ENCODE data around the gene POLR2C.
"Not testable (repeated sequence)": the region's sequence is repeated elsewhere in the genome, so short reads cannot be mapped to it uniquely, and the experiment has no call there.

The POLR2C gene

DNA sequence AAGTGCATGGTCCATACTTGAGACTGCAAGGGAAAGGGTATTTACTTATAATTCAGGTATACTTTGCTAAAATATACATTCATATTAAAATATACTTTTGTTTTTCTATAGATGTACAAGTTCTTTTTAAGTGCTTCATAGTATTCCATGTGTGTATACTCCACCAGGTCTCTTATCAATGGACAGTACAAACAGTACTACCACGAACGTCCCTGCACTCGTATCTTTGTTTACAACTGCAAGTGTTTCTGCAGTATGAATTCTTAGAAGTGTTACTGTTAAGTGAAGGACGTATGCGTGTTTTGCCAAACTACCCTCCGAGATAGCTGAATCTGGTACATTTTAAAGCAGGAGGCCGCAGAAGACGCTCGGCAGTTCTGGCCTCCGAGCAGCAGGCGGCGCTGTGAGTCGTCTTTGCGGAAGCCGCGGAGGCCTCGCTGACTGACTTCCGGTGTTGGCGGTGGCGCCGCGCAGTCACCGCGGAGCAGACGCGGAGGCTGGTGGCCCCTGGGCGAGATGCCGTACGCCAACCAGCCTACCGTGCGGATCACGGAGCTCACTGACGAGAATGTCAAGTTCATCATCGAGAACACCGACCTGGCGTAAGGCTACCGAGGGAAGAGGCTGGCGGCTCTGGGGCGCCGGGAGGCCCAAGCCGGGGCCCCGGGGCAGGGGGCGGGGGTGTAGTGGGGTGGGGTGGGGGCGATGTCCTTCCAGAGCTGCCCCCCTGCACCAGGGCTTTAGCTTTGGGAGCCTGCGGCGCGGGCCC lies at the start of gene POLR2C:
Gene POLR2C (plus strand): TSS at position 471 of the 769 bp plus-strand sequence. CDS start 46 bp downstream, at position 517.
- peak; percentile 87 to 91 for DNase-seq (ENCODE audit: low read depth in 1 of 2, low spot score in 1 of 2)

DNA sequence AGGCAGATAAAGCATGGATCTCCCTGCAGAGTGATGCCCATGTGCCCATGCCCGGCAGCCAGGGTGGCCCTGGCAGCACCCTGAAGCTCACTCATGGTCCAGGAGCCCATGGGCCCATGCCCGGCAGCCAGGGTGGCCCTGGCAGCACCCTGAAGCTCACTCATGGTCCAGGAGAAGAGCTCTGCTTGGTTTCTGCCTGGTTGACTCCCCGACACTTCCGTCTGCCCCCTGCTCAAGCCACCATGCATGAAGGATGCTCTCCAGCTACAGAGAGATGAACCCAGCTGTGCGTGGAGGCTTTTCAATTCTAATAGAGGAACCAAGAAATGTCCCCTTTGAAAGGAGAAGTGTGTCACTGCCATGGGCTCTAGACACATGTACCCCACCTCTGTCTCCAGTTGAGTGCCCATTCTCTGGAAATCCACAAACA lies 49.2 kb upstream of the POLR2C start:
- no peak for DNase-seq (ENCODE audit: low read depth in 1 of 2, low spot score in 1 of 2)

GRCh38 chr16:57413733-57414132 lies 48.7 kb upstream of the POLR2C start:
- DNase-seq (ENCODE audit: low read depth in 1 of 2, low spot score in 1 of 2), result no peak

DNA sequence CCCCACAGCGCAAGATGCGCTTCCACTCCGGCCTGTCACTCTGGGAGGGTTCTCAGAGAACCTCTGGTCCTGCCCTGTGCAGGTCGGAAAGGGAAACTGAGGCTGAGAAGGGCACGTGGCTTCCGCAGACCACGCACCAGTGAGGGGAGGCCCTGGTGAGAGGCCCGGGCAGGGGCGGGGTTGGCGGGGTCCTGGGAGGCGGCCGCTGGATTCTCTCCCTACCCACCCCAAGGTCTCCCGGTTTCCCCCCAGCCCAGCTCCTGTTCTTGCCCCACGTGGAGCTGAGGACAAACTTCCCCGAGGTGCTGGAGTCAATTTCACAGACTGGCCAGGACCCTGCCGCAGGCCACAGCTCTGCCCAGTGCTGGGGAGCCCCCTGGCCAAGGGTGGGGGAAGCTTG lies 46.4 kb upstream of the POLR2C start:
- no peak for DNase-seq (ENCODE audit: low read depth in 1 of 2, low spot score in 1 of 2)

- DNase-seq (ENCODE audit: low read depth in 1 of 2, low spot score in 1 of 2), result no peak
Observed at GRCh38 chr16:57419506-57419905, 43.0 kb upstream of the POLR2C start.

DNA sequence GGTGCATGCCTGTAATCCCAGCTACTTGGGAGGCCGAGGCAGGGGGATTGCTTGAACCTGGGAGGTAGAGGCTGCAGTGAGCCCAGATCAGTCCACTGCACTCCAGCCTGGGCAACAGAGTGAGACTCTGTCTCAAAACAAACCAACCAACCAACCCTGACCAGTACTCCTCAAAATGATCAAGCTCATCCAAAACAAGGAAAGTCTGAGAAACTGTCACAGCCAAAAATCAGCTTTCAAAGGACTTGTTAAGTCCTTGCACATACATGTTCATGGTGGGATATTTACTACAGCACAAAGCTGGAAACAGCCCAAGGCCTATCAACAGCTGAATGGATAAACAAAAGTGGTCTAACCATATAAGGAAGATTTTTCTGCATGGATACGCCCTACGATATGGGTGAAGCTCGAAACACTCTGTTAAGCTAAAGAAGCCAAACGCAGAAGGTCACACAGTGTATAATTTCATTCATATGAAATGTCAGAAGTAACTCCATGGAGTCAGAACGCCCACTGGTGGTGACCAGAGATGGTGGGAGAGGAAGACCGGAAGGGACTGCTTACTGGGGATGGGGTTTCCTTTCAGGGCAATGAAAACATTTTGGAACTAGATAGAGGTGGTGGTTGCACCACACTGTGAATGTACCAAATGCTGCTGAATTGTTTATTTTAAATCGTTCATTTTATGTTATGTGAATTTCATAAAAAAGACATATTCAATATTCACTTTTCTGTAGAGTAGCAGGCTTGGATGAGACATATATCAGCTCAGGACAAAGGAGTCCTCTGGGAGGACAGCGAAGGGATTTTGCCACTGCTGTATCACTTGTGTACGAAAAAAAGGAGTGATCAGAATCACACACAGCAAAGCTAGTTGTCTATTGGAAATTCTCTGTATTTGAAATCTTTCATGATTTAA lies 40.2 kb upstream of the POLR2C start:
- no peak for DNase-seq (ENCODE audit: low read depth in 1 of 2, low spot score in 1 of 2)

GRCh38 chr16:57423152-57423551 lies 39.3 kb upstream of the POLR2C start:
- DNase-seq (ENCODE audit: low read depth in 1 of 2, low spot score in 1 of 2), result no peak

DNA sequence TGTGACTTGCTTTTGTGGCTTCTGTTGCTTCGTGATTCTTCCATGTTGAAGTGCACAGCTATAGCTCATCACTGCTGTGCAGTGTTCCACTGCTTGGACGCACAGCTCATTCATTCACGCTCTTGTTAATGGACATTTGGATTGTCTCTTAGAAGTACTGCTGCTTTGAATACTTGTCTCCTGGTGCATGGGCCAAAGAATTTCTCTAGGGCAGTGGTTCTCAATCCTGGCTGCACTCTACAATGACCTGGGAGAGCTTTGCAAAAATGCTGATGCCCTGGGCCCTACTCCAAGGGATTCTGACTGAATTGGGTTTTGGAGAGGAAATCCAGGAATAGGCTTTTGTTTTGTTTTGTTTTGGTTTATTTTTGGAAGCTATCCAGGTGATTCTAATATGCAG lies 37.9 kb upstream of the POLR2C start:
- DNase-seq (ENCODE audit: low read depth in 1 of 2, low spot score in 1 of 2), result no peak

- no peak for DNase-seq (ENCODE audit: low read depth in 1 of 2, low spot score in 1 of 2)
Observed at GRCh38 chr16:57426356-57426755, 36.1 kb upstream of the POLR2C start.

DNA sequence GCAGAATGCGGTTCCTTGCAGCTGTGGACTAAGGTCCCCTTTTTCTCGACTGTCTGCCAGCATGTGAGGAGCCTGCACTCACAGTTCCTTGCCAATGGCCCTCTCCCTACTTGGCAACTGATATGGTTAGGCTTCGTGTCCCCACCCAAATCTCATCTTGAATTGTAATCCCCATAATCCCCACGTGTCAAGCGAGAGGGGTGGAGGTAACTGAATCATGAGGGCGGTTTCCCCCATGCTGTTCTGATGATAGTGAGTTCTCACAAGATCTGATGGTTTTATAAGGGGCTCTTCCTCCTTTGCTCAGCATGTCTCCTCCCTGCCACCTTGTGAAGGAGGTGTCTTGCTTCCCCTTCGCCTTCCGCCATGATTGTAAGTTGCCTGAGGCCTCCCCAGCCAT lies 35.2 kb upstream of the POLR2C start:
- DNase-seq (ENCODE audit: low read depth in 1 of 2, low spot score in 1 of 2), result no peak

DNA sequence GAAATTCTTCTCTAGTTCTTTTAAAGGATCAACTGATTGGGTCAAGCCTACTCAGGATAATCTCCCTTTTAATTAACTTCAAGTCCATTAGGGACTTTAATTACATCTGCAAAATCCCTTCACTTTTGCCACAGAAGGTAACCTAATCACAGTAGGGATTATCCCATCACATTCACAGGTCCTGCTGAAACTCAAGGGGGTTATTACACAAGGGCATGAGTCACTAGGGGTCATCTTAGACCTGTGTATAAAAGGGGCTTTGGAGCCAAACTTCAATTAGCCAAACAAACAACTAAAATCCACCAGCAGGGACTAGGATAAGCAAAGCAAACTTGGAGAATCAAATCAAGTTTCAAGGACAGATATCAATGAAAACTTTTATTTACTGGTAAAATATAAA lies 34.7 kb upstream of the POLR2C start:
- no peak for DNase-seq (ENCODE audit: low read depth in 1 of 2, low spot score in 1 of 2)

GRCh38 chr16:57430955-57431354 lies 31.5 kb upstream of the POLR2C start:
- no peak for DNase-seq (ENCODE audit: low read depth in 1 of 2, low spot score in 1 of 2)

GRCh38 chr16:57432505-57432904 lies 30.0 kb upstream of the POLR2C start:
- DNase-seq (ENCODE audit: low read depth in 1 of 2, low spot score in 1 of 2), result no peak

DNA sequence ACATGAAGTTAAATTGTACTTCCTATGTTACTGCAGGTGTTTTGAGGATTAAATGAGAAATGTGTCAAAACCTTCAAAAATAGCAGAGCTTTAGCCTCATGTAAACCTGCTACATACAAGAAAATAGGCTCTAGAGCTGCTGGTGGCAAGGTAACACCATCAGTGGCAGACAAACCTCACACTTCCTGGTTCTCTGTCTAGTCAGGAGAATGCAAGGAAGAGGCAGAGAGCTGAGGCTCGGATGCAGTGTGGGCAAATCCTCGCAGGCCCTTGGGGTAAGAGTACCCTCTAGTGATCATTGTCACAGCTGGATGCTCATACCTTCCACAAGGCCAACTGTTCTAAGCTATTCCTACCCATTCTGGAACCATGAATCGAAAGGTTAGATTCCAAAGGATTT lies 29.5 kb upstream of the POLR2C start:
- no peak for DNase-seq (ENCODE audit: low read depth in 1 of 2, low spot score in 1 of 2)

DNA sequence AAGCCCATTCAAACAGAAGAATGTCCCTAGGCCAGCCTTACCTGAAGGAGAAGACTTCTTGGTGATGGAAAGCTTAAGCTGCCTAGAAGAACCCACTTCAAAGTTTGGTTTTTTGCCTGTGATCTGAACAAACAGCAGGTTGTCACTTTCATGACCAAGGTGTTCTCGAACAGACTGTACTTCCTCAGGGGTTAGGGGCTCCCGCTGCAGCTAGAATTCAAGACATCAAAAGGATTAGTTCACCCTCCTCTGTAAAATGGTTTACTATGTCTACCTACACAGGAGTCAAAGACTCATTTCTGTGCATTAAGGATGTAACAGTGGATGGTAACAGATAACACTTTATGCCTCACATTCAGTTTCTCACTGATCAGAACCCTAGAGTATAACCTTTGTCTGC lies 28.5 kb upstream of the POLR2C start:
- DNase-seq (ENCODE audit: low read depth in 1 of 2, low spot score in 1 of 2), result no peak

- no peak for DNase-seq (ENCODE audit: low read depth in 1 of 2, low spot score in 1 of 2)
Observed at GRCh38 chr16:57435838-57436237, 26.6 kb upstream of the POLR2C start.

DNA sequence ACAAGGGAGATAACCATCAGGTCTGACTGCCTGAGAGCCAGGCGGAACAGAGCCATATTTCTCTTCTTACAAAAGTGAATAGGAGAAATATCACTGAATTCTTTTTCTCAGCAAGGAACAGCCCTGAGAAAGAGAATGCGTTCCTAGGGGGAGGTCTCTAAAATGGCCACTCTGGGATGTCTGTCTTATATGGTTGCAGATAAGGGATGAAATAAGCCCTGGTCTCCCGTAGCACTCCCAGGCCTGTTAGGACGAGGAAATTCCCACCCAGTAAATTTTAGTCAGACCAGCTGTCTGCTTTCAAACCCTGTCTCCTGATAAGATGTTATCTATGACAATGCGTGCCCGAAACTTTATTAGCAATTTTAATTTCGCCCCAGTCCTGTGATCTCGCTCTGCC lies 22.5 kb upstream of the POLR2C start:
- not testable (repeated sequence) for DNase-seq (ENCODE audit: low read depth in 1 of 2, low spot score in 1 of 2)

GRCh38 chr16:57440551-57440950 lies 21.9 kb upstream of the POLR2C start:
- not testable (repeated sequence) for DNase-seq (ENCODE audit: low read depth in 1 of 2, low spot score in 1 of 2)

- no peak for DNase-seq (ENCODE audit: low read depth in 1 of 2, low spot score in 1 of 2)
Observed at GRCh38 chr16:57444711-57445110, 17.8 kb upstream of the POLR2C start.

GRCh38 chr16:57445510-57445909 lies 17.0 kb upstream of the POLR2C start:
- no peak for DNase-seq (ENCODE audit: low read depth in 1 of 2, low spot score in 1 of 2)

DNA sequence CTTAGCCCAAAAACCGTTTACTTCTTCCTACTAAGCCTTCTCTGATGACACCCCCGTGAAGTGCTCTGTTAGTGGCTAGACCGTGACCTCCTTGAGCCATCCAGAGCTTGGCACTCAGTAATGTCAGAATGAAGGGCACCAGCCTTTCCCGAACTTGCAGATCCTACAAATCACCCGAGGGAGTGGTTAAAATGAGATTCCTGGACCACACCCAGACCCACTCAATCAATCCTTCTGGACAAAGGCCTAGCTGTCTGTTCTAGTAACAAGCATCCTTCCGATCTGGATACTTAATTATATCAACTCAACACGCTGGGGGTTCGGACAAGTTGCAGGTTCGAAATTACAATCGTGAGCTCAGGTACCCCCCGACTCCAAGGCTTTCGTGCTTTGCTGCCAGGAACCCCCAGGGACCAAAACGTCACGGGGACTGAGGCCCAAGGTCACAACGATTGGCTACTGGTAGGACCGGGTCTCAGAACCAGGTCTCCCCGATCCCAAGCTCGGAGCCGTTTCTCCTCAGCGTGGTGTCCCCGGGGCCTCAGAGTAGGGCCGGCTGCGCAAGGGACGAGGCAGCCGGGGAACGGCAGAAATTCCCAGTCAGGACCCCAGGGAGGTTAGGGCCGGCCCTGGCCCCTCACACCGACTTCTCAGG lies 15.8 kb upstream of the POLR2C start:
- DNase-seq (ENCODE audit: low read depth in 1 of 2, low spot score in 1 of 2), result peak in 1 of 2 donors; percentile 4
